A549 treated with Hydrocortisone at 1 μM for 4 hours (cell line): Measurements from ENCODE around the gene NEB. TPM values are rescaled to one million over a fixed set of nuclear protein-coding genes. Genes with fewer than 3 reads are reported as not detected.

ENCODE experiments used
- total RNA-seq: library from RNA; stranded (reverse); fragments of 200-300 nt; extraction: Qiagen RNA extraction; gene quantifications from 5 replicates; pipeline ENCODE4 v1.2.3, GENCODE V29; 2022

Gene NEB
- total RNA-seq, result 0.20 to 0.47 TPM (median 0.36 TPM) in 5 replicates

DNA sequence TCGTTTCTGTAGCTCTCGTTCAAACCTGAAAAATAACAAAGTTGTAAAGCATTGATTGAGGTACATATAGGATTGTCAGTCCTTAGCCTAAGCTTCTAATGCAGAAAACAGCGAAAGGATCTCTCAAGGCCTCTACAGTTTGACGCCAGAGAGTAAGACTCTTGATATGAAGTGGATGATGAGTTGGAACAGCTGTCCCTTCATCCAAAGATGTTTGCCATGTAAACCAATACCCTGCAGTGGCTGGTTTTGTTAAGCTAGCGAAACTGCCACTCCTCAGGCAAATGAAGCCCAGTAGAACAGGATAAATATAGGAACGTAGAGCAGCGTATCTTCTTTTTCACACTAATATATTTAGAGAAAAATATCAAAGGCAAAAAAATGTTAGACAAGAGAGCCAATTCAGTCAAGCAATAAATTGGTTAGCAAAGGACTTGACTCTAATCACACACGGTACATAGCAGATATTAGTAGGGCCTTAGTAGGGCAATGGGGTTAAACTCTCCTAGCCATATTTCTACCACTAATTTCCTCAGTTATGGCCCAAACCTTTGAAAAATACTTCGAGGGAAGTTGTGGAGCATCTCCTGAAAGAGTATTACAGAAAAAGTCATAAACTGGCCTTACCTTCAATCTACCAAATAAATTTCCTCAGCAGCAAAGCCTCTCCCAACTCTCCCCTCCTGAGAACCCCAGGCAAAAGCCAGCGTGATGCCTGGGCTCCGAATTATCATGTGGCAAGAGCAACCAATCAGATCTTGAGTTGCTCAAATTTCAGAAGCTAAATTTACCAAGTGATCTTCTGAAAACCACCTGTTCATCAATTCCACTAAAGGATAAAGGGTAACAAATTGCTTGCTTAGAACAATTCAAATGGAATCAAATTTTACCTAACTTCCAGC is at the start of gene NEB:
TSS of gene NEB (minus strand) at position 706 of the 902 bp plus-strand sequence. CDS start 1,320 bp downstream, outside the sequence.

Other genes with a start within 250 kb of the NEB start
- 17.8 to 26.6 TPM (median 24.3 TPM) in 5 replicates for gene ARL5A, start 93.9 kb upstream of the NEB start, total RNA-seq